Ishikawa (cell line): ENCODE data around the gene SPA17.

Experiments
- CEBPB ChIP-seq: IDR thresholded peaks from 2 replicates; pipeline ENCODE4 v1.6.1; 2012
- CREB1 ChIP-seq: IDR thresholded peaks from 2 replicates; pipeline ENCODE4 v1.6.1; 2012; ENCODE audit warnings: low read depth
- EGR1 ChIP-seq: IDR thresholded peaks from 2 replicates; pipeline ENCODE4 v1.6.1; 2012
- RAD21 ChIP-seq: IDR thresholded peaks from 2 replicates; pipeline ENCODE4 v1.6.1; 2012; ENCODE audit warnings: low read depth
- TAF1 ChIP-seq: IDR thresholded peaks from 2 replicates; pipeline ENCODE4 v1.6.1; 2012; ENCODE audit warnings: low read depth, mild to moderate bottlenecking

DNA sequence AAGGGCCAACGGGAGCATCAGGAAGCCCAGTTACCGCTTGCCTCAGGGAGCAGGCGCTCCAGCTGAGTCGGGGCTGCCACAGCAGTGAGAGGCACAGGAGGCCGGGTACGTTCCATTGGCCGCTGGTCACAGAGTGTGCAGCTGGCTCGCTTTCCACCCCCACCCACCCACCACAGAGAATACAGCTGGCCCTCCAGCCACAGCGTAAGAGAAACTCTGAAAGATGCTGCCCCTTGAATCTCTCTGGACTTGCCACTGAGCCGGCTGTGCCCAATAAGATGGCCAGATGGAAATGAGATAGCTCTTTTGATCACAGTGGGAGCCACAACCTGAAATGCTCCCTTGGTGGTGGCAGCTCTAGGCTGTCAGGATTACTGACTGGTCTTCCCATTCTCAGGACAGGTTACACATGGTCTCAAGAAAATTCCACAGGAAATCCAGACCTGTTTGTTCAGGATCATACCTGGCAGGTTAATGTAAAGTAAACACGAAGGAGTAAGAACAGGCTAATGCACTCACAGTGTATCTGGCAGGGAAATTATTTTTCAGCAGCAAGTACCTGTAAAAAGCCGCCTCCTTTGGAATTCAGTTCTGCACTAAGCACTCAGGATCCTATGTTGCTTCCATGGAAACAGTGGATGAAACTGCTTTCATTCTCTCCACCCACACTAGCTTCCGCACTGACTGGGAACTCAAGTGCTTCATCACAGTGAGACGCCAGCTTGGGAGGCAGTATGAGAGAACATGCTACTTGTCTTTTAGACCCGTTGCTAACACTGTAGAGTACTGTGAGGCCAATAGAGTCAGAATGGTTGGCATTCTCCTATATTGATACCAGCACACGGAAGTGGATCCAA lies 16.7 kb upstream of the SPA17 start:
- TF ChIP-seq CREB1, result no peak
- TF ChIP-seq RAD21, result no peak
- TF ChIP-seq EGR1, result no peak
- TF ChIP-seq TAF1, result no peak
- no peak for TF ChIP-seq CEBPB
